SK-N-SH treated with all-trans-retinoic acid at 6 μM for 48 hours (cell line): ENCODE results near the gene RAB8B.

ENCODE experiments used
- ATAC-seq: fragments of 200-7000 bp; cut with Tn5 transposase; 3 replicates; pipeline ENCODE4 v1.9.1; 2020; ENCODE audit warnings: mild to moderate bottlenecking, moderate library complexity
- ARNTL ChIP-seq: fragments of 450-650 bp; formaldehyde crosslinking; IDR thresholded peaks from 2 replicates; pipeline ENCODE4 v1.5.0; 2020; ENCODE audit warnings: low read depth, mild to moderate bottlenecking, moderate library complexity, borderline replicate concordance
- BACH2 ChIP-seq: fragments of 250-450 bp; sonication (Bioruptor Pico); IDR thresholded peaks from 2 replicates; pipeline ENCODE4 v1.9.0; 2021; ENCODE audit warnings: mild to moderate bottlenecking, borderline replicate concordance
- CSDC2 ChIP-seq: fragments of 250-450 bp; sonication (Bioruptor Pico); IDR thresholded peaks from 2 replicates; pipeline ENCODE4 v1.5.0; 2020; ENCODE audit warnings: mild to moderate bottlenecking, moderate library complexity
- ESRRG ChIP-seq: fragments of 250-450 bp; sonication (Bioruptor Pico); IDR thresholded peaks from 2 replicates; pipeline ENCODE4 v1.6.1; 2021; ENCODE audit warnings: mild to moderate bottlenecking
- GLIS3 ChIP-seq: fragments of 250-450 bp; sonication (Bioruptor Pico); IDR thresholded peaks from 2 replicates; pipeline ENCODE4 v1.5.0; 2020; ENCODE audit warnings: mild to moderate bottlenecking, moderate library complexity
- ISL1 ChIP-seq: fragments of 250-450 bp; sonication (Bioruptor Pico); IDR thresholded peaks from 2 replicates; pipeline ENCODE4 v2.1.2; 2022; ENCODE audit warnings: mild to moderate bottlenecking, moderate library complexity
- OSR1 ChIP-seq: fragments of 250-450 bp; sonication (Bioruptor Pico); IDR thresholded peaks from 2 replicates; pipeline ENCODE4 v1.8.0; 2022; ENCODE audit warnings: moderate library complexity, mild to moderate bottlenecking, inconsistent platforms
- POU6F1 ChIP-seq: fragments of 250-450 bp; sonication (Bioruptor Pico); IDR thresholded peaks from 2 replicates; pipeline ENCODE4 v1.8.0; 2021; ENCODE audit warnings: low read depth, mild to moderate bottlenecking, moderate library complexity, borderline replicate concordance
- PPARA ChIP-seq: fragments of 250-450 bp; sonication (Bioruptor Pico); IDR thresholded peaks from 2 replicates; pipeline ENCODE4 v1.5.0; 2020; ENCODE audit warnings: mild to moderate bottlenecking, borderline replicate concordance
- RARB ChIP-seq: fragments of 250-450 bp; sonication (Bioruptor Pico); IDR thresholded peaks from 2 replicates; pipeline ENCODE4 v1.8.0; 2021; ENCODE audit warnings: mild to moderate bottlenecking, moderate library complexity
- SNAI2 ChIP-seq: fragments of 250-450 bp; sonication (Bioruptor Pico); IDR thresholded peaks from 2 replicates; pipeline ENCODE4 v1.5.0; 2020; ENCODE audit warnings: mild to moderate bottlenecking, moderate library complexity
- TCF4 ChIP-seq: fragments of 250-450 bp; sonication (Bioruptor Pico); IDR thresholded peaks from 2 replicates; pipeline ENCODE4 v1.8.0; 2021; ENCODE audit warnings: mild to moderate bottlenecking, moderate library complexity, borderline replicate concordance
- TOX ChIP-seq: fragments of 250-450 bp; sonication (Bioruptor Pico); IDR thresholded peaks from 2 replicates; pipeline ENCODE4 v1.8.0; 2021; ENCODE audit warnings: mild to moderate bottlenecking, moderate library complexity, borderline replicate concordance
- TSHZ2 ChIP-seq: fragments of 250-450 bp; sonication (Bioruptor Pico); IDR thresholded peaks from 2 replicates; pipeline ENCODE4 v1.5.0; 2020; ENCODE audit warnings: mild to moderate bottlenecking, moderate library complexity
- ZC3H10 ChIP-seq: fragments of 250-450 bp; sonication (Bioruptor Pico); IDR thresholded peaks from 2 replicates; pipeline ENCODE4 v1.5.1; 2021; ENCODE audit warnings: mild to moderate bottlenecking, moderate library complexity
- ZFP3 ChIP-seq: fragments of 250-450 bp; sonication (Bioruptor Pico); IDR thresholded peaks from 2 replicates; pipeline ENCODE4 v1.5.0; 2020; ENCODE audit warnings: mild to moderate bottlenecking, moderate library complexity
- ZFP30 ChIP-seq: fragments of 450-650 bp; formaldehyde crosslinking; IDR thresholded peaks from 2 replicates; pipeline ENCODE4 v1.5.0; 2022; ENCODE audit warnings: mild to moderate bottlenecking, moderate library complexity
- ZNF565 ChIP-seq: fragments of 450-650 bp; formaldehyde crosslinking; conservative IDR thresholded peaks from 2 replicates; pipeline ENCODE4 v1.5.0; 2020; ENCODE audit warnings: low read depth, mild to moderate bottlenecking, moderate library complexity
- ZNF70 ChIP-seq: fragments of 450-650 bp; formaldehyde crosslinking; IDR thresholded peaks from 2 replicates; pipeline ENCODE4 v1.5.0; 2020; ENCODE audit warnings: mild to moderate bottlenecking, moderate library complexity
- ZNF8 ChIP-seq: fragments of 450-650 bp; formaldehyde crosslinking; IDR thresholded peaks from 2 replicates; pipeline ENCODE4 v1.5.0; 2020; ENCODE audit warnings: mild to moderate bottlenecking, moderate library complexity
- TF ChIP-seq, protein P1 (sequence below): fragments of 250-450 bp; sonication (Bioruptor Pico); IDR thresholded peaks from 2 replicates; pipeline ENCODE4 v1.5.1; 2021; ENCODE audit warnings: mild to moderate bottlenecking, moderate library complexity
- TF ChIP-seq, protein P2 (sequence below): fragments of 250-450 bp; sonication (Bioruptor Pico); IDR thresholded peaks from 2 replicates; pipeline ENCODE4 v1.5.1; 2020; ENCODE audit warnings: low read depth, mild to moderate bottlenecking, moderate library complexity

Gene RAB8B

DNA sequence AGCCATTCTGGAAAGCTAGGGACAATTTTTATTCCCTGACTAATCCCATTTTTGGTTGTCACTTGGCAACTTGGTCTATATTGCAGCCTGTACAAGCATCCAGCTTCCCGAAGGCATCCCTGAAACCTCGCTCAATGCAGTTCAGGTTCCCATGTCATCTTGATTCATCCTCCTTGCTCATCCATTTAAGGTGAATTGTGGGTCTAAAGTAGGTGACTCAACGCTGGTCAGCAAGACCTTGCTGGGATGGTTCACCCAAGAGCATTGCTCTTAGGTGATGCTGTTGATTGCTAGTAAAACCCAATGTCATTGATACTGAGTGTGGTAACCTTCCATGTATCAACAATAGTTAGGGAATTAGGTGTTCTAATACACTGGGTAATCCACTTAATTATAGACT lies 13.1 kb upstream of the RAB8B start:
- TF ChIP-seq TCF4 (CRISPR knock-in tag) = no peak
- no peak for TF ChIP-seq ZFP3
- no peak for TF ChIP-seq ARNTL (CRISPR knock-in tag)
- no peak for TF ChIP-seq ZC3H10 (CRISPR knock-in tag)
- TF ChIP-seq CSDC2 (CRISPR knock-in tag) = no peak
- TF ChIP-seq ISL1 = no peak
- no peak for TF ChIP-seq ZNF565 (CRISPR knock-in tag)
- TF ChIP-seq GLIS3 (CRISPR knock-in tag) = no peak
- TF ChIP-seq PPARA (CRISPR knock-in tag) = no peak
- TF ChIP-seq, protein P1, sequence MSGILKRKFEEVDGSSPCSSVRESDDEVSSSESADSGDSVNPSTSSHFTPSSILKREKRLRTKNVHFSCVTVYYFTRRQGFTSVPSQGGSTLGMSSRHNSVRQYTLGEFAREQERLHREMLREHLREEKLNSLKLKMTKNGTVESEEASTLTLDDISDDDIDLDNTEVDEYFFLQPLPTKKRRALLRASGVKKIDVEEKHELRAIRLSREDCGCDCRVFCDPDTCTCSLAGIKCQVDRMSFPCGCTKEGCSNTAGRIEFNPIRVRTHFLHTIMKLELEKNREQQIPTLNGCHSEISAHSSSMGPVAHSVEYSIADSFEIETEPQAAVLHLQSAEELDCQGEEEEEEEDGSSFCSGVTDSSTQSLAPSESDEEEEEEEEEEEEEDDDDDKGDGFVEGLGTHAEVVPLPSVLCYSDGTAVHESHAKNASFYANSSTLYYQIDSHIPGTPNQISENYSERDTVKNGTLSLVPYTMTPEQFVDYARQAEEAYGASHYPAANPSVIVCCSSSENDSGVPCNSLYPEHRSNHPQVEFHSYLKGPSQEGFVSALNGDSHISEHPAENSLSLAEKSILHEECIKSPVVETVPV (CRISPR knock-in tag) = no peak
- TF ChIP-seq, protein P2, sequence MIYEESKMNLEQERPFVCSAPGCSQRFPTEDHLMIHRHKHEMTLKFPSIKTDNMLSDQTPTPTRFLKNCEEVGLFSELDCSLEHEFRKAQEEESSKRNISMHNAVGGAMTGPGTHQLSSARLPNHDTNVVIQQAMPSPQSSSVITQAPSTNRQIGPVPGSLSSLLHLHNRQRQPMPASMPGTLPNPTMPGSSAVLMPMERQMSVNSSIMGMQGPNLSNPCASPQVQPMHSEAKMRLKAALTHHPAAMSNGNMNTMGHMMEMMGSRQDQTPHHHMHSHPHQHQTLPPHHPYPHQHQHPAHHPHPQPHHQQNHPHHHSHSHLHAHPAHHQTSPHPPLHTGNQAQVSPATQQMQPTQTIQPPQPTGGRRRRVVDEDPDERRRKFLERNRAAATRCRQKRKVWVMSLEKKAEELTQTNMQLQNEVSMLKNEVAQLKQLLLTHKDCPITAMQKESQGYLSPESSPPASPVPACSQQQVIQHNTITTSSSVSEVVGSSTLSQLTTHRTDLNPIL (CRISPR knock-in tag) = no peak
- no peak for TF ChIP-seq TSHZ2 (CRISPR knock-in tag)
- no peak for TF ChIP-seq ZNF70 (CRISPR knock-in tag)
- no peak for TF ChIP-seq BACH2
- no peak for TF ChIP-seq RARB (CRISPR knock-in tag)
- no peak for TF ChIP-seq SNAI2 (CRISPR knock-in tag)
- TF ChIP-seq OSR1 = no peak
- TF ChIP-seq POU6F1 (CRISPR knock-in tag) = no peak
- ATAC-seq = no peak

DNA sequence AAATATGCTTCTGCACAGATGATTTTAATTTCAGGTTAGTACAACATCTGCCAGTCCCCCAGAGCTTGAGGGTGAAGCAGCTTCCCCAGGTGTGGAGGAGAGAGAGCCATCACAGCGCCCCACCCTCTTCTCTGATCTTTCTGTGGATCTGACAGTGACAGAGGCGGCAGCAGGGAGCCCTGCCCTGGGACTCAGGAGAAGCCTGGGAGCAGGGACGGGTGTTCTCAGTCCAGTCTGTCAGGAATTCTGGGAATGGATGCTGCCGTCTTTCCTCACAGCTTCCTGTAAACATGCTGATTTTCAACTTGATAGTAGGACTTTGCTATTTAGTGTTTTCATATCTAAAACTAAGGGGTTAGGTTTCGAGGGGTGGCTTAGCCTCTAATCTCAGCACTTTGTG lies 11.4 kb upstream of the RAB8B start:
- no peak for ATAC-seq
- TF ChIP-seq ESRRG = no peak
- TF ChIP-seq, protein P1 (CRISPR knock-in tag) = no peak
- no peak for TF ChIP-seq PPARA (CRISPR knock-in tag)
- no peak for TF ChIP-seq ZFP30 (CRISPR knock-in tag)
- TF ChIP-seq ZFP3 = no peak
- TF ChIP-seq CSDC2 (CRISPR knock-in tag) = no peak
- no peak for TF ChIP-seq TOX (CRISPR knock-in tag)
- no peak for TF ChIP-seq TCF4 (CRISPR knock-in tag)
- TF ChIP-seq OSR1 = no peak
- TF ChIP-seq GLIS3 (CRISPR knock-in tag) = no peak
- TF ChIP-seq ARNTL (CRISPR knock-in tag) = no peak
- TF ChIP-seq ZNF8 (CRISPR knock-in tag) = no peak
- no peak for TF ChIP-seq RARB (CRISPR knock-in tag)
- TF ChIP-seq ZC3H10 (CRISPR knock-in tag) = no peak
- TF ChIP-seq, protein P2 (CRISPR knock-in tag) = no peak
- no peak for TF ChIP-seq ZNF70 (CRISPR knock-in tag)
- no peak for TF ChIP-seq SNAI2 (CRISPR knock-in tag)
- no peak for TF ChIP-seq ZNF565 (CRISPR knock-in tag)
